Amygdala (tissue), 56 donors: ENCODE measurements around the gene SRSF8.

ENCODE experiments used
- DNase-seq, 56 donors: peaks; one replicate each; lab custom pipeline; 2025; lab: John Stamatoyannopoulos, UW

SRSF8 gene

GRCh38 chr11:95119361-95120060 is 52.8 kb downstream of the SRSF8 start:
- DNase-seq: no peak
